ENCODE data around the gene CHCHD6.

DNA sequence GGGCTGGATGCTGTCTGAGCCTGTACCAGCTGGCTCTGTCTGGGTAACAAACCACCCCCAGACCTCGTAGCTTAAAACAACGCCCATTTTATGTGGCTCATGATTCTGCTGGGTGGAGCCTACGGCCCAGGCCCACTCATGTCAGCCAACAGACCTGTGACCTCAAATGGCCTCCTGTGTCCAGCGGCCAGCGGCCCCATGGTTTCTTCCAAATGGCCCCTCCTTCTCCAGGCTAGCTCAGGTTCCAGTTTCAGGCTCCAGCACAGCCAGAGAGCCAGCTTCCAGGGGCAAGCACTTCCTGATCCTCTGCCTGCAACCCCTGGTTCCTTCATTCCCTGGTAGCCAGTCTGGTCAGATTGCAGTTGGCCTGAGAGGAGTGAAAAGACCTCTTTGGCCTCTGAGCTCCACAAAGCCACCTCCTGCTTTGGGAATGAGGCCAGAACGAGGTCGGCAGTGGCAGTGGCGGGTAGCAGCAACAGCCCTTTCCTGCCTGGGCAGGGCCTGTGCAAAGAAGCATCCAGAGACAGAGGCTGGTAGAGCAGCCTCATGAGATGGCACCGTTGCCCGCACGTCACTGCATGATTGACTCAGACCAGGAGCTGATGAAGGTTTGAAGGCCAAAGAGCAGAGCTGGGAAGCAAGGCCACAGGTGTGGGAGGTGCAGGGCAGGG, 257.9 kb downstream of the CHCHD6 start:
- TF ChIP-seq, protein P1, sequence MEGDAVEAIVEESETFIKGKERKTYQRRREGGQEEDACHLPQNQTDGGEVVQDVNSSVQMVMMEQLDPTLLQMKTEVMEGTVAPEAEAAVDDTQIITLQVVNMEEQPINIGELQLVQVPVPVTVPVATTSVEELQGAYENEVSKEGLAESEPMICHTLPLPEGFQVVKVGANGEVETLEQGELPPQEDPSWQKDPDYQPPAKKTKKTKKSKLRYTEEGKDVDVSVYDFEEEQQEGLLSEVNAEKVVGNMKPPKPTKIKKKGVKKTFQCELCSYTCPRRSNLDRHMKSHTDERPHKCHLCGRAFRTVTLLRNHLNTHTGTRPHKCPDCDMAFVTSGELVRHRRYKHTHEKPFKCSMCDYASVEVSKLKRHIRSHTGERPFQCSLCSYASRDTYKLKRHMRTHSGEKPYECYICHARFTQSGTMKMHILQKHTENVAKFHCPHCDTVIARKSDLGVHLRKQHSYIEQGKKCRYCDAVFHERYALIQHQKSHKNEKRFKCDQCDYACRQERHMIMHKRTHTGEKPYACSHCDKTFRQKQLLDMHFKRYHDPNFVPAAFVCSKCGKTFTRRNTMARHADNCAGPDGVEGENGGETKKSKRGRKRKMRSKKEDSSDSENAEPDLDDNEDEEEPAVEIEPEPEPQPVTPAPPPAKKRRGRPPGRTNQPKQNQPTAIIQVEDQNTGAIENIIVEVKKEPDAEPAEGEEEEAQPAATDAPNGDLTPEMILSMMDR (conservative IDR thresholded peaks at IDR 0.05): no peak
- TF ChIP-seq EZH2 (IDR thresholded peaks at IDR 0.05; ENCODE audit: low read depth): no peak

All from PC-9 (cell line).